ENCODE measurements around the gene CREB5. TPM values are rescaled to one million over a fixed set of nuclear protein-coding genes. Genes with fewer than 3 reads are reported as not detected.

The CREB5 gene
- total and polyA plus RNA-seq, 11 donors, result 7.6 to 38.7 (median 15.2) TPM

DNA sequence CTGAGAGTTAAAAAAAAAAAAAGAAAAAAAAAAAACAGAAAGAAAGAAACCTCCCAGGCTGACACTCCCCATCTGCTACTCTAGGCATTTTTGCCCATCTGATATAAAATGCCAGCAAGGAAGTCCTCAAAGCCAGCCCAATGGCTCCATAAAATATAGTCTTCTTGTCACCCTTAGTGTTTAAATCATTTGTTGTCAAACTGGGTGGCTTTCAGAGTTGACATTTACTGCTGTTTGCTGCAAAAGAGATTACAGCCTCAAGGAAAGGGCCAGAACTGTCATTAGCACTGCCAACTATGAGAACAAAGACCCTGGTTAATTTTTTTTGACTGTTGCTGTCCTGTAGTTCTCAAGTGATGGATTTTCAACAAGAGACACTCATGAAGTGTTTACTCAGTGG lies 459.3 kb downstream of the CREB5 start:
- Histone ChIP-seq H3K36me3 (no peaks in the 10 kb centered on the region), H3K4me3 (no peak overlapping the region), H3K27ac (no peak overlapping the region), H3K4me1 (peaks cover 0 to 8% (median 0%) of the 10 kb centered on the region in 12 donors), H3K9me3 (no peaks in the 10 kb centered on the region), H3K27me3 (peaks cover 0 to 2% (median 0%) of the 10 kb centered on the region in 9 donors)
- no peak for ATAC-seq
- intact Hi-C loops (cut with DNase I), result no loop called here
- TF ChIP-seq CTCF (IDR thresholded peaks at IDR 0.05) (no peak), POLR2A (IDR thresholded peaks at IDR 0.05) (no peak)
- DNase-seq, result no peak

DNA sequence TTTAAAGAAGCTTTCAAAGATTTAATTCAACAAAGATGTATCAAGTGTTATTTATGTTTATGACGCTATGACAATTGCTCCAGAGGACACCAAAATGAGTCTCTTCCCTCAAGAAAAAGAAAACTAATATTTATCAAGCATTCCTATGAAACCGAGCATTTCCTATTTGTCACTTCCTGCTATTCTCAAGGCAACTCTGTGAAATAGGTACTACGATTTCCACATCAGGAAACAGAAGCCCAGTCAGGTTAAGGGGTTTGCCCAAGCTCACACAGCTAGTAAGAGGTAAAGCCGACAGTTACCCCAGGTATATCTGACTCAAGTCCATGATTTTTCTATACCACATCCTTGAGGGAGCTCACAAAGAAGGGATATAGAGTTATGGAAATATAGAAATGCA lies 459.9 kb downstream of the CREB5 start:
- ATAC-seq, result no peak
- Histone ChIP-seq H3K4me1 (peaks cover 0 to 8% (median 0%) of the 10 kb centered on the region in 12 donors), H3K36me3 (no peaks in the 10 kb centered on the region), H3K4me3 (no peak overlapping the region), H3K27ac (no peak overlapping the region), H3K9me3 (no peaks in the 10 kb centered on the region), H3K27me3 (no peaks in the 10 kb centered on the region)
- TF ChIP-seq POLR2A (IDR thresholded peaks at IDR 0.05) (no peak), CTCF (IDR thresholded peaks at IDR 0.05) (no peak)
- DNase-seq, result no peak
- intact Hi-C loops (cut with DNase I), result no loop called here
- whole genome bisulfite sequencing, 4 donors, result 63 to 71% (median 66%) methylated on average over 4 of the region's 4 CpGs

DNA sequence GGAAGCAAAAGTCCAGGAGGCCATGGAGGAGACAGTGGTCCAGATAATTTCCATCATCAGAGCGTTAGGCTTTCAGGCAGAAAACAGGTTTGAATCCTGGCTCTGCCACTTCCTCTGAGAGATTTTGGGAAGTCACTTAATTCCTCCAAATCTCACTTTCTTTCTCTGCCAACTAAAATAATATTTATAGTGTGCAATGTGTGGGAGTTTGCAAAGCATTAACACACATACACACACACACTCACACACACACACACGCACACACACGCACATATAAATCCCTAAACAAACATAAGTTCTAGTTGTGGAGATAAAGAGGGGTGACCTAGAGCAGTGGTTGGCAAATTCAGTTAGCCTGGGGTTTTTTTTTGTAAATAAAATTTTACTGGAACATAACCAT lies 461.0 kb downstream of the CREB5 start:
- DNase-seq (no peak), ATAC-seq (no peak)
- Histone ChIP-seq H3K4me3 (no peak overlapping the region), H3K36me3 (no peaks in the 10 kb centered on the region), H3K27ac (no peak overlapping the region), H3K4me1 (peaks cover 0 to 8% (median 0%) of the 10 kb centered on the region in 12 donors), H3K9me3 (no peaks in the 10 kb centered on the region), H3K27me3 (no peaks in the 10 kb centered on the region)
- 74 to 90% (median 82%) methylated on average over 3 of the region's 3 CpGs for WGBS, 4 donors
- intact Hi-C loops (cut with DNase I), result no loop called here
- no peak for TF ChIP-seq CTCF (IDR thresholded peaks at IDR 0.05)
- TF ChIP-seq POLR2A (IDR thresholded peaks at IDR 0.05), result no peak

DNA sequence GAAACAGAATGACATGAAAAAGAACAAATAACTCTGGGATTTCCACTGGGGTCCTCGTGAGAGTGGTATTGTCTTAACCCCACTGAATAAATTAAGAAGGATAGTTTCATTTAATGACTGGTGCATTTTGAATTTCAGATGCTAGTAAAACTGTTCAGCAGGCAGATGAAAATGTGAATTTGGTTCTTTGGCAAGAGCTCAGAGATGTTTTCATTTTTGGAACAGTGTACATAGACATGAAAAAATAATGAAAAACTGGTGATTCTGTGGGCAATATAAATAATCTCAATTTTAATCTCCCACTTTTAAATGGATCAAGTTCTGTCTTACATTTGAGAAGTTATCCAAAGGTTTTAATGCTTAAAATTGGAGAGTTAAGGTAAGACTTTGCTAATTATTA lies 461.7 kb downstream of the CREB5 start:
- no peak overlapping the region for H3K27ac ChIP-seq
- ATAC-seq (no peak), DNase-seq (no peak)
- intact Hi-C loops (cut with DNase I), result no loop called here
- H3K36me3 ChIP-seq, result no peaks in the 10 kb centered on the region
- H3K4me3 ChIP-seq, result no peak overlapping the region
- no peak for TF ChIP-seq CTCF (IDR thresholded peaks at IDR 0.05)
- TF ChIP-seq POLR2A (IDR thresholded peaks at IDR 0.05), result no peak
- WGBS, 4 donors, result 70 to 79% (median 75%) methylated on average over 1 of the region's 1 CpG
- H3K27me3 ChIP-seq, result no peaks in the 10 kb centered on the region
- H3K9me3 ChIP-seq, result no peaks in the 10 kb centered on the region
- H3K4me1 ChIP-seq, result peaks cover 0 to 8% (median 0%) of the 10 kb centered on the region in 12 donors

Other genes with a start within 250 kb of the CREB5 start
- 10 to 100 TPM; 18.3 to 46.2 (median 29.3) TPM for gene JAZF1, start 231.7 kb upstream of the CREB5 start, total RNA-seq
- gene JAZF1, start 231.7 kb upstream of the CREB5 start, polyA plus RNA-seq, result 10 to 100 TPM; 10.3 to 20.4 TPM